GM23248 (cell line): ENCODE results near the gene FAM219B.

Experiments used
- EZH2 ChIP-seq: fragments of 200-600 bp; sonication (generic); IDR thresholded peaks from 2 replicates; pipeline ENCODE4 v1.6.1; 2018; ENCODE audit warnings: antibody characterized with exemption, mild to moderate bottlenecking; ENCODE audit not compliant: insufficient read depth, poor library complexity, severe bottlenecking
- EZH2phosphoT487 ChIP-seq: fragments of 200-600 bp; sonication (generic); IDR thresholded peaks from 2 replicates; pipeline ENCODE4 v1.6.1; 2018; ENCODE audit warnings: antibody characterized with exemption, moderate library complexity, mild to moderate bottlenecking, low read depth; ENCODE audit not compliant: insufficient read depth

GRCh38 chr15:74885461-74885860 lies 21.2 kb downstream of the FAM219B start:
- TF ChIP-seq EZH2 (no peak), EZH2phosphoT487 (no peak)
